ENCODE results near the gene AZIN2. TPM values are rescaled to one million over a fixed set of nuclear protein-coding genes. Genes with fewer than 3 reads are reported as not detected.

The AZIN2 gene
- total and polyA plus RNA-seq, 10 of the 15 experiments (the other 5 are each of a cell fraction or from before 2014, with no cell fraction given): 0.02 to 0.85 (median 0.23) TPM

DNA sequence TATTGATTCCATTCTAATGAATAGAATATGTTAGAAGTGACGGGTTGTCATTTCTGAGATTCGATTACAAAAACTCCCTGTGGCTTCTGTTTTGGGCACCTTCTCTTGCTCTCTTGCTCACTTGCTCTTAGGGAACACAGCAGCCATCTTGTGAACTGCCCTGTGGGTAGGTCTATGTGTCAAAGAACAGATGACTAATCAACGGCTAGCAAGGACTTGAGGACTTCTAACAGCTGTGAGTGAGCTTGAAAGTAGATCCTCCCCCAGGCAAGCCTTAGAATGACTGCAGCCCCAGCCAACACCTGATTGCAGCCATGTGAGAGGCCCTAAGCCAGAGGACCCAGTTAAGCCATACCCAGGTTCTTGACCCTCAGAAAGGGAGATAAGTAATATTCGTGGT, 49.3 kb downstream of the AZIN2 start (continued):
- TF ChIP-seq, protein P1, sequence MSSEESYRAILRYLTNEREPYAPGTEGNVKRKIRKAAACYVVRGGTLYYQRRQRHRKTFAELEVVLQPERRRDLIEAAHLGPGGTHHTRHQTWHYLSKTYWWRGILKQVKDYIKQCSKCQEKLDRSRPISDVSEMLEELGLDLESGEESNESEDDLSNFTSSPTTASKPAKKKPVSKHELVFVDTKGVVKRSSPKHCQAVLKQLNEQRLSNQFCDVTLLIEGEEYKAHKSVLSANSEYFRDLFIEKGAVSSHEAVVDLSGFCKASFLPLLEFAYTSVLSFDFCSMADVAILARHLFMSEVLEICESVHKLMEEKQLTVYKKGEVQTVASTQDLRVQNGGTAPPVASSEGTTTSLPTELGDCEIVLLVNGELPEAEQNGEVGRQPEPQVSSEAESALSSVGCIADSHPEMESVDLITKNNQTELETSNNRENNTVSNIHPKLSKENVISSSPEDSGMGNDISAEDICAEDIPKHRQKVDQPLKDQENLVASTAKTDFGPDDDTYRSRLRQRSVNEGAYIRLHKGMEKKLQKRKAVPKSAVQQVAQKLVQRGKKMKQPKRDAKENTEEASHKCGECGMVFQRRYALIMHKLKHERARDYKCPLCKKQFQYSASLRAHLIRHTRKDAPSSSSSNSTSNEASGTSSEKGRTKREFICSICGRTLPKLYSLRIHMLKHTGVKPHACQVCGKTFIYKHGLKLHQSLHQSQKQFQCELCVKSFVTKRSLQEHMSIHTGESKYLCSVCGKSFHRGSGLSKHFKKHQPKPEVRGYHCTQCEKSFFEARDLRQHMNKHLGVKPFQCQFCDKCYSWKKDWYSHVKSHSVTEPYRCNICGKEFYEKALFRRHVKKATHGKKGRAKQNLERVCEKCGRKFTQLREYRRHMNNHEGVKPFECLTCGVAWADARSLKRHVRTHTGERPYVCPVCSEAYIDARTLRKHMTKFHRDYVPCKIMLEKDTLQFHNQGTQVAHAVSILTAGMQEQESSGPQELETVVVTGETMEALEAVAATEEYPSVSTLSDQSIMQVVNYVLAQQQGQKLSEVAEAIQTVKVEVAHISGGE (CRISPR knock-in tag; IDR thresholded peaks at IDR 0.05): no peak
- TF ChIP-seq CHD1 (IDR thresholded peaks at IDR 0.05; ENCODE audit: low read depth, low read length) (no peak), SMAD1 (IDR thresholded peaks at IDR 0.05; ENCODE audit: low read depth, partially characterized antibody) (no peak), CBX3 (IDR thresholded peaks at IDR 0.05; ENCODE audit: borderline replicate concordance, low read depth) (no peak), STAT3 (IDR thresholded peaks at IDR 0.05; ENCODE audit: low read depth, low read length) (no peak), CREM (IDR thresholded peaks at IDR 0.05; ENCODE audit: low read depth) (no peak), ESRRA (IDR thresholded peaks at IDR 0.05; ENCODE audit: low read length) (no peak), NR2F1 (conservative IDR thresholded peaks at IDR 0.05) (no peak), IKZF1 (conservative IDR thresholded peaks at IDR 0.05) (no peak), SKIL (IDR thresholded peaks at IDR 0.05; ENCODE audit: low read depth, poor library complexity, severe bottlenecking) (no peak), SMC3 (IDR thresholded peaks at IDR 0.05; ENCODE audit: borderline replicate concordance, low read length) (no peak), MTA2 (IDR thresholded peaks at IDR 0.05; ENCODE audit: low read depth) (no peak), PKNOX1 (IDR thresholded peaks at IDR 0.05) (peak; percentile 82), ZBTB33 (IDR thresholded peaks at IDR 0.05) (no peak), ZBTB40 (IDR thresholded peaks at IDR 0.05; ENCODE audit: borderline replicate concordance) (no peak), FOS (IDR thresholded peaks at IDR 0.05; ENCODE audit: borderline replicate concordance, extremely low read depth, insufficient read length) (no peak), NR2C1 (IDR thresholded peaks at IDR 0.05) (no peak), NFXL1 (IDR thresholded peaks at IDR 0.05; ENCODE audit: borderline replicate concordance) (no peak)
